GM19043 (cell line): ENCODE results near the gene GTF2H4.
"Not testable (repeated sequence)": the region's sequence is repeated elsewhere in the genome, so short reads cannot be mapped to it uniquely, and the experiment has no call there.

Experiments
- ATAC-seq: cut with Tn5 transposase; IDR thresholded peaks from one replicate; pipeline ENCODE4 v1.9.1; 2021; ENCODE audit warnings: low read depth; ENCODE audit not compliant: unreplicated experiment

GTF2H4 gene

GRCh38 chr6:30907758-30908591 lies at the start of gene GTF2H4:
Gene GTF2H4, plus strand, starts transcription at chr6:30908207.
- ATAC-seq = peak; percentile 94

GRCh38 chr6:30859726-30860125 lies 48.3 kb upstream of the GTF2H4 start:
- ATAC-seq = not testable (repeated sequence)

- ATAC-seq = no peak
These were observed 46.6 kb upstream of the GTF2H4 start for GRCh38 chr6:30861257-30862048.

- no peak for ATAC-seq
These were observed 45.7 kb upstream of the GTF2H4 start for GRCh38 chr6:30862156-30862875.

GRCh38 chr6:30864325-30864724 lies 43.7 kb upstream of the GTF2H4 start:
- no peak for ATAC-seq

GRCh38 chr6:30869241-30869749 lies 38.7 kb upstream of the GTF2H4 start:
- ATAC-seq = not testable (repeated sequence)

- ATAC-seq = no peak
These were observed 37.5 kb upstream of the GTF2H4 start for GRCh38 chr6:30870546-30870945.

GRCh38 chr6:30871592-30872183 lies 36.3 kb upstream of the GTF2H4 start:
- no peak for ATAC-seq

- ATAC-seq = no peak
These were observed 34.8 kb upstream of the GTF2H4 start for GRCh38 chr6:30873137-30873640.

- not testable (repeated sequence) for ATAC-seq
These were observed 34.2 kb upstream of the GTF2H4 start for GRCh38 chr6:30873795-30874194.

GRCh38 chr6:30875244-30876038 lies 32.6 kb upstream of the GTF2H4 start:
- ATAC-seq = no peak

- no peak for ATAC-seq
These were observed 31.8 kb upstream of the GTF2H4 start for GRCh38 chr6:30876039-30876730.

- ATAC-seq = no peak
These were observed 30.4 kb upstream of the GTF2H4 start for GRCh38 chr6:30877419-30878262.

- ATAC-seq = no peak
These were observed 28.2 kb upstream of the GTF2H4 start for GRCh38 chr6:30879684-30880427.

- ATAC-seq = no peak
These were observed 27.2 kb upstream of the GTF2H4 start for GRCh38 chr6:30880698-30881252.

- ATAC-seq = no peak
These were observed 26.4 kb upstream of the GTF2H4 start for GRCh38 chr6:30881392-30882203.
